ENCODE data around the gene KHDRBS2.

GRCh38 chr6:62090442-62091229 lies 195.4 kb downstream of the KHDRBS2 start:
- TF ChIP-seq ELF4 (IDR thresholded peaks at IDR 0.05), result no peak
- no peak for TF ChIP-seq L3MBTL2 (conservative IDR thresholded peaks at IDR 0.05)
- TF ChIP-seq NFRKB (IDR thresholded peaks at IDR 0.05), result no peak
- TF ChIP-seq, protein P1, sequence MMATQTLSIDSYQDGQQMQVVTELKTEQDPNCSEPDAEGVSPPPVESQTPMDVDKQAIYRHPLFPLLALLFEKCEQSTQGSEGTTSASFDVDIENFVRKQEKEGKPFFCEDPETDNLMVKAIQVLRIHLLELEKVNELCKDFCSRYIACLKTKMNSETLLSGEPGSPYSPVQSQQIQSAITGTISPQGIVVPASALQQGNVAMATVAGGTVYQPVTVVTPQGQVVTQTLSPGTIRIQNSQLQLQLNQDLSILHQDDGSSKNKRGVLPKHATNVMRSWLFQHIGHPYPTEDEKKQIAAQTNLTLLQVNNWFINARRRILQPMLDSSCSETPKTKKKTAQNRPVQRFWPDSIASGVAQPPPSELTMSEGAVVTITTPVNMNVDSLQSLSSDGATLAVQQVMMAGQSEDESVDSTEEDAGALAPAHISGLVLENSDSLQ (IDR thresholded peaks at IDR 0.05), result no peak
